CD4-positive, alpha-beta T cell treated with Interleukin-17A for 4 hours (primary cell): ENCODE measurements around the gene BCL7C.

Experiments used
- DNase-seq: peaks from one replicate; pipeline ENCODE4 v3.0.0-alpha.2; 2020; ENCODE audit warnings: mixed read lengths

The BCL7C gene

DNA sequence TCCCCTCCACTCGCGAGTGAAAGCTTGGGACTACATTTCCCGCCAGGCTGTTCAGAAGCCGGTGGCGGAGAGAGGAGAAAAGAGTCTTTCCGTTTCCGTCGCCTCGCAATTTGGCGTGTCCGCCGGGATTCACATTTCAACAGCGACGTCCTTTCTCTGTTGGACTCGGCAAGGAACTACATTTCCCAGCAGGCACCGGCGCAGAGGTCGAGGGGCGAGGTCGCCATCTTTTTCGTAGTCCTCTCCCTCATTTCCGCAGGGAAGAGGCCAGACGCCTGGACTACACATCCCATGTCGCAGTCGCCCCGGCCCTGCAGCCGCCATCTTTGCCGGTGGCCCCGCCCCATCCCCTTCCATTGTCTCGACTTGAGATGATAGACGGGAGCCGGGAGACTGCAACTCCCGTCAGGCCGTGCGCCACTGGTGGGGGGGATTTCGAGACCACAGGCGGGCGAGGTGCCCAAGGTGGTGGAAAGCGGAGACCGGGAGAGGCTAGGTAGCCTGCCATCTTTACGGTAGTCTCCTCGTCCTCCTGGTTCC lies 28.6 kb upstream of the BCL7C start:
- peak; percentile 99 for DNase-seq

DNA sequence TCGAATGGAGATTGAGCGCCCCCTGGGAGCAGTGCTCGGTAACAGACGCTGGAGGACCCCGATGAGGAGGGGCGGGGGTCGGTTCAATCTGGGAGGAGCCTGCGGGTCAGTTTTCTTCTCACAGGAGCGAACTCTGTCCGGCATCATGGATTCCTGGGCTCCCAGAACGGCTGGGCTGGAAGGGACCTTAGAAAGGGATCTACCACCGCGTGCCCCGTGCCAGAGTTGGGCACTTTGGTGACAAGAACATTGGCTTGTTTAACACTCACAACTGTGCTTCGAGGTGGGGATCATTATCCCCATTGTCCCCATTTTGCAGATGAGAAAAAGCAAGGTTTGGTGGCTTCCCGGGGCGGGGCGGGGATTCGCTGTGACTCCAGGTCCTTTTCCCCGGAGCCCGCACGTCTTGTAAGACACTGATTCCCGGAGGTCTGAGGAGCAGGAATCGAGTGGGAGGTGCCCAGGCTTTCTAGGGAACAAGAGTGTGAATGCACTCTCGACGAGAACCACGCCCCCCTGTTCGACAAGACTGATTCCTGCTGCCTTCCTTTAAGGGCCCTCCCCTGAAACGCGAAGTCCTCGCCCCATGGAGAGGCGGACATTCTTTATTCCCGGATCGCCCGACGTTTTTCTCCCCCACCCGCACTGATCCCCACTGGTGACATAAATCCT lies 28.0 kb upstream of the BCL7C start:
- DNase-seq, result peak; percentile 93

- DNase-seq, result no peak
Measured at GRCh38 chr16:30921459-30921747, 27.5 kb upstream of the BCL7C start.

DNA sequence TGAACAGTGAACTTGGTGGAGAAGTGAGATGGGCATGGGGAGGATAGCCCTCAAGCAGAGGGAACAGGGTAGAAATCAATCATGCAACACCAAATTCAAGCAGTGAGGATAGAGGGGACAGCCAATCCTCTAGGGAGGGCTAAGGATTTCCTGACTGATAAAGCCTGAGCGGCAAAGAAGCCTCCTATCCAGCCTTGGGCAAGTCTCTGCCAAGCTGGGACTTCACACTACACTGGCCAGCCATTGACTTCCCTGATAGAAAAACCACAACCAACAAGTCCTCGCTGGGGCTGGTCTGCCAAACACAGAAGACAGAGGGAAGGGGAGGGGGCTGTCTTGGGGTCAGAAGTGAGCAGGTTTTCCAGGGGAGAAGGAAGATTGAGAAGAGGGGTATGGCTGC lies 27.0 kb upstream of the BCL7C start:
- DNase-seq, result no peak

DNA sequence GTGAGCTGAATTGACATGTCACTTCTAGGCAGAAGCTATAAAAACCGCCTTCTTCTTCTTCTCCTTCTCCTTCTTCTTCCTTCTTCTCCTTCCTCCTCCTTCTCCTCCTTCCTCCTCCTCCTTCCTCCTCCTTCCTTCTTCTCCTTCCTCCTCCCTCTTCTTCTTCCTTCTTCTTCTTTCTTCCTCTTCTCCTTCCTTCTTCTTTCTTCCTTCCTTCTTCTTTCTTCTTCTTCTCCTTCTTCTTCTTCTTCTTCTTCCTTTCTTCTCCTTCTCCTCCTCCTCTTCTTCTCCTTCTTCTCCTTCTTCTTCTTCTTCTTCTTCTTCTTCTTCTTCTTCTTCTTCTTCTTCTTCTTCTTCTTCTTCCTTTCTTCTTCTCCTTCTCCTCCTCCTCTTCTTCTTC lies 24.7 kb upstream of the BCL7C start:
- DNase-seq, result no peak

- DNase-seq, result no peak
Measured at GRCh38 chr16:30914830-30915229, 21.0 kb upstream of the BCL7C start.

DNA sequence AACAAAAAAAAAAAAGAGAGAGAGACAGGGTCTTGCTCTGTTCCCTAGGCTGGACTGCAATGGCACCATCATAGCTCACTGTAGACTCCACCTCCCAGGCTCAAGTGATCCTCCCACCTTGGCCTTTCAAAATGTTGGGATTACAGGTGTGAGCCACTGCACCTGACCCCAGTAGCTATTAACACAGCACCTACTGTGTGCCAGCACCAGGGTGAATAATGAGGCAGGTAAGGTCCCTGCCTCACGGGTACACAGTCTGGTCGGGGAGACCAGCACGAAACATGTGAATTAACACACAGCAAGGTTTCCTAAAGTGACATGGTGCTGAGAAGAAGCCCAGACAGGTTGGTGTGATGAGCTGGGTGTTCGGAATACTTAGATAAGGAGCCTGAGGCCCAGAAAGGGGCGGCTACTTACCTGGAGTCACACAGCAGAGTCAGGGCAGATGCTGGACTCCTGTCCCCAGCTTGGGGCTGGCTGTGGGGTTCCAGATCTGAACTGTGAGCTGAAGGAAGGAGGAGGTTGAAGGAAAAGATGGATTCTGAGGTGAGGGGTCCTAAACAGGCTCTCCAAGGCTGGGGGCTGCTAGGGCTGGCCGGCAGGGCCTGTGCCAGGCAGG lies 19.0 kb upstream of the BCL7C start:
- no peak for DNase-seq

GRCh38 chr16:30910427-30911029 lies 16.7 kb upstream of the BCL7C start:
- DNase-seq, result no peak

- no peak for DNase-seq
Measured at GRCh38 chr16:30907064-30907463, 13.2 kb upstream of the BCL7C start.

- DNase-seq, result no peak
Measured at GRCh38 chr16:30904114-30904780, 10.4 kb upstream of the BCL7C start.

DNA sequence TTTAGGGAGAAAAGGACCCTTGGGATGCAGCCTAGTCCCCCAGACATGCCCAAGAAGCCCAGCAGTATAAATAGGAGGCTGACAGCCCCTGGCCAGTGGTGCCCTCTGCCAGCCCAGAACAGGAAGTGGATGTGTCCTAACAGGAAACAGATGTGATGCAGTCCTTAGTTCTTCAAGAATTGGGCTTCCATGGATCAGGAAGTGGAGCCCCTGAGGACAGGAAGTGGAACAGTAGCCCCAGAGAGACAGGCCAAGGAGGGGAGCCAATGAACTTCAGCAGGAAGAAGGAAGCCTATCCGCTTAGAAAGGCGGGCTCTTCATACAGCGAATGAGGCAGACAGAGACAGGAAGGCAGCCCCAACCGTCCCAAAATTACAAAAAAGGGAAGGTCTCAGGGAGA lies 9.7 kb upstream of the BCL7C start:
- peak; percentile 33 for DNase-seq

DNA sequence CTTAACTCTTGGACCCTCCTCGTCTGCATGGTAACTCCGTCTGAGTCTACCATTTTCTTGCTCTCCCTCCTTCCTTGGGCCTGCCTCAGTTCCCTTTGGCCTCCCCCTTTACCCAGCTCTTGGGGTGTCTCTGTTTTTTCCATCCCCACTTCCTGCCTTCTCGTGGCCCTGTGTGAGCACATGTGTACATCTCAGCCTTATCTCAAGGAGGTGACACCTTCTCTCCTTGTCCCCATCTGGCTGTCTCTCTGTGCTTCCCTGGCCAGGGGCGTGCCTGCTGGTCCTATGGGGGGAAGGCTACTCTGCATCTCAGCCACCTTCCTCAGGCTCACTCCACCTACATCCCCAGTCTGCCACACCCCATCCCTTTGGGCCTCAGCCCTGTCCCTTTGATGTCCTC lies 9.1 kb upstream of the BCL7C start:
- DNase-seq, result peak; percentile 40

GRCh38 chr16:30902029-30902972 lies 8.4 kb upstream of the BCL7C start:
- DNase-seq, result peak; percentile 72

GRCh38 chr16:30901201-30902028 lies 7.5 kb upstream of the BCL7C start:
- DNase-seq, result no peak

DNA sequence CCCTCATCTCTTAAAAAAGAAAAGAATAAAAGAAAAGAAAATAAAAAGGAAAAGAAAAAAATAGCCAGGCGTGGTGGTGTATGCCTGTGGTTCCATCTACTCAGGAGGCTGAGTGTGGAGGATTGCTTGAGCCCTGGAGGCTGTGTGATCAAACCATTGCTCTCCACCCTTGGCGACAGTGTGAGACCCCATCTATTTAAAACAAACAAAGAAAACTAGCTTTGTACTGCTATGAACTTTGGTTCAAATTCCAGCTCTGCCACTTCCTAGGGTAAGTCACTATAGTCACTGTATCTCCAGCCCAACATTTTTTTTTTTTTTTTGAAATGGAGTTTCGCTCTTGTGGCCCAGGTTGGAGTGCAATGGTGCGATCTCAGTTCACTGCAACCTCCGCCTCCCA lies 6.7 kb upstream of the BCL7C start:
- DNase-seq, result no peak

DNA sequence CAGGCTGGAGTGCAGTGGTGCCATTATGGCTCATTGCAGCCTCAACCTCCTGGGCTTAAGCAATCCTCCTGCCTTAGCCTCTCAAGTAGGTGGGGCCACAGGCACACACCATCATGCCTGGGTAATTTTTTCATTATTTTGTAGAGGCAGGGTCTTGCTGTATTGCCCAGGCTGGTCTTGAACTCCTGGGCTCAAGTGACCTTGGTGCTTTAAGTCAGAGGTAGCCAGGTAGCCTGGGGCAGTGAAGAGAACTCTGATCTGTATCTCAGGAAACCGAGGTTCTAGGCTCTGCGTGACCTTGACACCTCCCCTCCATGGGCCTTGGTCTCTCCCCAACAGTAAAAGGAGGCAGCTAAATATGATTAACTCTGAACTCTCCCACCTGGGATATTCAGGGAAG lies 5.9 kb upstream of the BCL7C start:
- DNase-seq, result no peak

- DNase-seq, result peak; percentile 91
Measured at GRCh38 chr16:30896889-30897733, 3.2 kb upstream of the BCL7C start.

GRCh38 chr16:30896261-30896888 lies 2.5 kb upstream of the BCL7C start, which contains the start of gene CTF1:
Gene CTF1, plus strand, starts transcription at chr16:30896614. Its CDS starts 30 bp downstream, at chr16:30896644.
- DNase-seq, result peak; percentile 18

DNA sequence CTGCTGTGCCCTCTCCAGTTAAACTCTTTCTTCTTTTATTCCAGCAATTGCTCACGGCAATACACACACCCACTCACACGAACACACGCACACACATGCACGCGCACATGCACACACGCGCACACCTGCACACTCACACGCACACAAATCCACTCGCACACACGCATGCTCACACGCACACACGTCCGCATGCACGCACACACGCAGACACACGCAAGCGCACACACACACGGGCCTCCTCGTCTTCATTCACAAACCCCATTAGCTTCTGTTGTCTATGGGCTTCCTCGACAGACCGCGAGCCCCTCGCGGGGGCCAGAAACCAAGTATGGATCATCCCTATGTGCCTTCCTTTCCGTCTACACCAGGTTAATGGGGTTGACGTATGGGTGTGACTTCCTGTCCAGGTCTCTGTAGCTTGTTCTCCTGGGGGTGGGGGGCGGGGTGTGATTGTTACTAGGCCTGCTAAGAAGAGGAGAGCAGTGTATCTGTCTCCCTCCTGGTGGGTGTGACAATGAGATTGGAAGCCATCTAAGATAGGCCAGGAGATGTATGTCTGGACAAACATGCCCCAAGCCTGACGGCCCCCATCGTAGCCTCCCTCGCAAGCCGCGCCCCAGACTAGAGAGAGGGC lies 1.9 kb upstream of the BCL7C start:
- no peak for DNase-seq
